Measurements from ENCODE around the gene CIBAR2. TPM values are rescaled to one million over a fixed set of nuclear protein-coding genes. Genes with fewer than 3 reads are reported as not detected.

CIBAR2 gene
- total and polyA plus RNA-seq, 9 of the 15 experiments (the other 6 are each of a cell fraction or from before 2014, with no cell fraction given) = not detected

- no peak for TF ChIP-seq ZNF75A (CRISPR knock-in tag; IDR thresholded peaks at IDR 0.05)
- TF ChIP-seq CHD4 (IDR thresholded peaks at IDR 0.05; ENCODE audit: insufficient read depth, insufficient replicate concordance, low read depth, low read length, poor library complexity, severe bottlenecking) = no peak
- no peak for TF ChIP-seq ZBTB2 (IDR thresholded peaks at IDR 0.05)
- TF ChIP-seq TEAD4 (IDR thresholded peaks at IDR 0.05; ENCODE audit: low read length) = no peak
- no peak for TF ChIP-seq TEAD4 (CRISPR knock-in tag; IDR thresholded peaks at IDR 0.05; ENCODE audit: borderline replicate concordance)
- TF ChIP-seq ZNF431 (CRISPR knock-in tag; IDR thresholded peaks at IDR 0.05) = 0 out of 2 replicates have a peak, but pooled peaks have one; percentile 56
- no peak for TF ChIP-seq ZNF408 (CRISPR knock-in tag; IDR thresholded peaks at IDR 0.05; ENCODE audit: low read depth)
- TF ChIP-seq SMARCC2 (IDR thresholded peaks at IDR 0.05; ENCODE audit: low read depth) = no peak
- TF ChIP-seq PKNOX1 (IDR thresholded peaks at IDR 0.05) = no peak
- TF ChIP-seq PTBP1 (IDR thresholded peaks at IDR 0.05; ENCODE audit: low read depth, low read length) = no peak
- no peak for TF ChIP-seq ZBTB26 (CRISPR knock-in tag; IDR thresholded peaks at IDR 0.05)
- no peak for TF ChIP-seq ZNF507 (tag; conservative IDR thresholded peaks at IDR 0.05)
- TF ChIP-seq ETV6 (IDR thresholded peaks at IDR 0.05; ENCODE audit: borderline replicate concordance in 1 of 2, low read depth in 2 of 2, low read length in 1 of 2) = 0 out of 4 replicates have a peak, but pooled peaks of 1 of the 2 experiments have one; percentile 5
- no peak for TF ChIP-seq ETV6 (CRISPR knock-in tag; IDR thresholded peaks at IDR 0.05; ENCODE audit: borderline replicate concordance)
- TF ChIP-seq STAT5A (IDR thresholded peaks at IDR 0.05; ENCODE audit: borderline replicate concordance, low read length) = no peak
- TF ChIP-seq ZNF583 (CRISPR knock-in tag; IDR thresholded peaks at IDR 0.05) = no peak
- no peak for TF ChIP-seq ZNF830 (CRISPR knock-in tag; IDR thresholded peaks at IDR 0.05)
- TF ChIP-seq GTF2B (IDR thresholded peaks at IDR 0.05; ENCODE audit: extremely low read depth, insufficient read length) = no peak
- no peak for TF ChIP-seq ZNF384 (IDR thresholded peaks at IDR 0.05; ENCODE audit: low read depth, low read length)
- no peak for TF ChIP-seq ZNF77 (CRISPR knock-in tag; IDR thresholded peaks at IDR 0.05)
- TF ChIP-seq DIDO1 (tag; IDR thresholded peaks at IDR 0.05; ENCODE audit: low read depth) = no peak
- no peak for TF ChIP-seq ZNF586 (CRISPR knock-in tag; conservative IDR thresholded peaks at IDR 0.05)
- no peak for TF ChIP-seq CHCHD3 (CRISPR knock-in tag; IDR thresholded peaks at IDR 0.05)
- no peak for TF ChIP-seq ZBTB12 (CRISPR knock-in tag; IDR thresholded peaks at IDR 0.05)
Measured at GRCh38 chr16:85056211-85056748, 56.0 kb downstream of the CIBAR2 start (continued).

Measured in K562 (cell line).